ENCODE measurements around the gene COL4A3. TPM values are rescaled to one million over a fixed set of nuclear protein-coding genes. Genes with fewer than 3 reads are reported as not detected.

Gene COL4A3
- polyA plus RNA-seq, 2 of the 4 experiments (the other 2 are of a cell fraction): 1.8 to 6.8 TPM

DNA sequence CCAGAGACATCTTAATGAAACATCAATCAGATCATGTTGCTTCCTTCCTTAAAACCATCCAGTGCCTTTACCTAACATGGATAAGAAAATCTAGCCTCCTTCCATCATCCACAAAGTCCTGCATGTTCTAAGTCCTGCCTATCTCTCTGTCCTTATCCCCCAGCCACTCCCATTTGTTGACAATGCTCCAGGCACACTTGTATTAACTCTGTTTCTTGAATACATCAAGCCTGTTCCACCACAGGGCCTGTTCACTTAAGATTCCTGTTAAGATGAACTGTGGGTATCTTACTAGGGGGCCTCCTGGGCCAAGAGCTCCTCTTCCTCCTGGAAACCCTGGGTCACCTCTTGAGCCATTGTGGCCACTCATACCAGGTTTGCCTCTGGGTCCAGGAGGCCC is 46.1 kb upstream of the COL4A3 start:
- Histone ChIP-seq H3K4me3 (no peak overlapping the region), H3K4me1 (no peaks in the 10 kb centered on the region), H3K9me3 (no peaks in the 10 kb centered on the region), H3K4me2 (no peak overlapping the region), H3K27ac (no peak overlapping the region)
- DNase-seq (ENCODE audit: low read depth in 1 of 2, low spot score in 1 of 2) (no peak), ATAC-seq (peak; percentile 33 to 34; a peak in 3 of 6 replicates), FAIRE-seq (no peak)
- CTCF ChIA-PET: no interaction called here
- no peak for TF ChIP-seq PHF8 (IDR thresholded peaks at IDR 0.05; ENCODE audit: borderline replicate concordance, low read depth)
- POLR2A ChIA-PET: no interaction called here

DNA sequence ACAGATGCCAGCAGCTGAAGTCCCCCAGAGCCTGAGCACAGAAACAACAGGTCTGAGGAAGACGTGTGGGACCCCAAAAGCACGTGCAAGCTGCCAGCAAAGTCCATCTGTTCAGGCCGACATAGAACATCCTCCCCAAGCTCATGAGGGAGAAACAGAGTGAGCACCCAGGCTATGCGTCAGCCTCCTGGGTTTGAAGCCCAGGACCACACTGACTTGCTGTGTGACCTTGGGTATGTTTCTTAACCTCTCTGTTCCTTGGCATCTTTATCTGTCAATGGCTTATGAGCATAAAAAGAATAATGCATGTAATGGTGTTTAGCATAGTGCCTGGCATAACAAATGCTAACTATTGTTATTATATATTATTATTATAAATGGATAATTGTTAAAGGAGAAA is 40.7 kb upstream of the COL4A3 start:
- TF ChIP-seq ZFP36 (IDR thresholded peaks at IDR 0.05; ENCODE audit: borderline replicate concordance, partially characterized antibody): peak; percentile 51
- TF ChIP-seq, protein P1, sequence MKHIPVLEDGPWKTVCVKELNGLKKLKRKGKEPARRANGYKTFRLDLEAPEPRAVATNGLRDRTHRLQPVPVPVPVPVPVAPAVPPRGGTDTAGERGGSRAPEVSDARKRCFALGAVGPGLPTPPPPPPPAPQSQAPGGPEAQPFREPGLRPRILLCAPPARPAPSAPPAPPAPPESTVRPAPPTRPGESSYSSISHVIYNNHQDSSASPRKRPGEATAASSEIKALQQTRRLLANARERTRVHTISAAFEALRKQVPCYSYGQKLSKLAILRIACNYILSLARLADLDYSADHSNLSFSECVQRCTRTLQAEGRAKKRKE (CRISPR knock-in tag; IDR thresholded peaks at IDR 0.05; ENCODE audit: low read depth): no peak
- H3K27ac ChIP-seq: no peak overlapping the region
- WGBS (ENCODE audit: missing lambda C conversion rate): 100% methylated on average over 2 of the region's 4 CpGs
- no peaks in the 10 kb centered on the region for H3K9me3 ChIP-seq
- no peak overlapping the region for H3K4me3 ChIP-seq
- no peak overlapping the region for H3K4me2 ChIP-seq
- no peak for ATAC-seq
- POLR2A ChIA-PET: no interaction called here
- DNase-seq (ENCODE audit: low read depth in 1 of 2, low spot score in 1 of 2): no peak
- CTCF ChIA-PET: no interaction called here
- FAIRE-seq: no peak
- no peaks in the 10 kb centered on the region for H3K4me1 ChIP-seq

DNA sequence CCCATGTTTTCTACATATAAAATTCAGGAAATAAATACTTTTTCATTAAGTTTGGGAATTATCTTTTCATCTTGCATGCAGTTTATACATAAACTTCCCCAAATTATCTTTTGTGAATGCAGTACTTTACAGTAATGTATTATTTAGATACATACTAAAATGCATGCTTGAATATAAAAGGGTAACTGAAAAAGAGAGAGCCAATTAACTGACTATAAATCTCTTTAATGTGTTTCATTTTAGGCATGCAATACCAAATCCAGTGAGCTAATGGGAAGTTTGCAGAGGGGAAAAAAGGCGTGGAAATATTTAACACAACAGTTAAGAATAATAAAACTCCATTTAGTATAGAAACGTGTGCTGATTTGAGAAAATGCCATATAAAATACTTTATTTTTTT is 39.6 kb upstream of the COL4A3 start:
- ATAC-seq (no peak), DNase-seq (ENCODE audit: low read depth in 1 of 2, low spot score in 1 of 2) (no peak), FAIRE-seq (no peak)
- Histone ChIP-seq H3K9me3 (no peaks in the 10 kb centered on the region), H3K4me2 (no peak overlapping the region), H3K4me3 (no peak overlapping the region), H3K4me1 (no peaks in the 10 kb centered on the region), H3K27ac (no peak overlapping the region)
- ChIA-PET POLR2A (no interaction called here), CTCF (interaction anchor here (1.0 to 13.3 kb wide), 2 partner anchors 114 to 149 kb away, joined by 4 to 159 read pairs; no protein-coding TSS in a partner anchor)
- 76% methylated on average over 2 of the region's 2 CpGs for WGBS (ENCODE audit: missing lambda C conversion rate)
- TF ChIP-seq RFX5 (IDR thresholded peaks at IDR 0.05) (no peak), SREBF2 (IDR thresholded peaks at IDR 0.05) (no peak), TFCP2L1 (CRISPR knock-in tag; IDR thresholded peaks at IDR 0.05) (no peak), POLR2A (IDR thresholded peaks at IDR 0.05; ENCODE audit: low read length) (no peak), CEBPB (IDR thresholded peaks at IDR 0.05) (no peak)
- TF ChIP-seq, protein P2, sequence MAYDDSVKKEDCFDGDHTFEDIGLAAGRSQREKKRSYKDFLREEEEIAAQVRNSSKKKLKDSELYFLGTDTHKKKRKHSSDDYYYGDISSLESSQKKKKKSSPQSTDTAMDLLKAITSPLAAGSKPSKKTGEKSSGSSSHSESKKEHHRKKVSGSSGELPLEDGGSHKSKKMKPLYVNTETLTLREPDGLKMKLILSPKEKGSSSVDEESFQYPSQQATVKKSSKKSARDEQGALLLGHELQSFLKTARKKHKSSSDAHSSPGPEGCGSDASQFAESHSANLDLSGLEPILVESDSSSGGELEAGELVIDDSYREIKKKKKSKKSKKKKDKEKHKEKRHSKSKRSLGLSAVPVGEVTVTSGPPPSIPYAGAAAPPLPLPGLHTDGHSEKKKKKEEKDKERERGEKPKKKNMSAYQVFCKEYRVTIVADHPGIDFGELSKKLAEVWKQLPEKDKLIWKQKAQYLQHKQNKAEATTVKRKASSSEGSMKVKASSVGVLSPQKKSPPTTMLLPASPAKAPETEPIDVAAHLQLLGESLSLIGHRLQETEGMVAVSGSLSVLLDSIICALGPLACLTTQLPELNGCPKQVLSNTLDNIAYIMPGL (CRISPR knock-in tag; IDR thresholded peaks at IDR 0.05; ENCODE audit: borderline replicate concordance): no peak
- TF ChIP-seq, protein P3, sequence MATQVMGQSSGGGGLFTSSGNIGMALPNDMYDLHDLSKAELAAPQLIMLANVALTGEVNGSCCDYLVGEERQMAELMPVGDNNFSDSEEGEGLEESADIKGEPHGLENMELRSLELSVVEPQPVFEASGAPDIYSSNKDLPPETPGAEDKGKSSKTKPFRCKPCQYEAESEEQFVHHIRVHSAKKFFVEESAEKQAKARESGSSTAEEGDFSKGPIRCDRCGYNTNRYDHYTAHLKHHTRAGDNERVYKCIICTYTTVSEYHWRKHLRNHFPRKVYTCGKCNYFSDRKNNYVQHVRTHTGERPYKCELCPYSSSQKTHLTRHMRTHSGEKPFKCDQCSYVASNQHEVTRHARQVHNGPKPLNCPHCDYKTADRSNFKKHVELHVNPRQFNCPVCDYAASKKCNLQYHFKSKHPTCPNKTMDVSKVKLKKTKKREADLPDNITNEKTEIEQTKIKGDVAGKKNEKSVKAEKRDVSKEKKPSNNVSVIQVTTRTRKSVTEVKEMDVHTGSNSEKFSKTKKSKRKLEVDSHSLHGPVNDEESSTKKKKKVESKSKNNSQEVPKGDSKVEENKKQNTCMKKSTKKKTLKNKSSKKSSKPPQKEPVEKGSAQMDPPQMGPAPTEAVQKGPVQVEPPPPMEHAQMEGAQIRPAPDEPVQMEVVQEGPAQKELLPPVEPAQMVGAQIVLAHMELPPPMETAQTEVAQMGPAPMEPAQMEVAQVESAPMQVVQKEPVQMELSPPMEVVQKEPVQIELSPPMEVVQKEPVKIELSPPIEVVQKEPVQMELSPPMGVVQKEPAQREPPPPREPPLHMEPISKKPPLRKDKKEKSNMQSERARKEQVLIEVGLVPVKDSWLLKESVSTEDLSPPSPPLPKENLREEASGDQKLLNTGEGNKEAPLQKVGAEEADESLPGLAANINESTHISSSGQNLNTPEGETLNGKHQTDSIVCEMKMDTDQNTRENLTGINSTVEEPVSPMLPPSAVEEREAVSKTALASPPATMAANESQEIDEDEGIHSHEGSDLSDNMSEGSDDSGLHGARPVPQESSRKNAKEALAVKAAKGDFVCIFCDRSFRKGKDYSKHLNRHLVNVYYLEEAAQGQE (IDR thresholded peaks at IDR 0.05): no peak

DNA sequence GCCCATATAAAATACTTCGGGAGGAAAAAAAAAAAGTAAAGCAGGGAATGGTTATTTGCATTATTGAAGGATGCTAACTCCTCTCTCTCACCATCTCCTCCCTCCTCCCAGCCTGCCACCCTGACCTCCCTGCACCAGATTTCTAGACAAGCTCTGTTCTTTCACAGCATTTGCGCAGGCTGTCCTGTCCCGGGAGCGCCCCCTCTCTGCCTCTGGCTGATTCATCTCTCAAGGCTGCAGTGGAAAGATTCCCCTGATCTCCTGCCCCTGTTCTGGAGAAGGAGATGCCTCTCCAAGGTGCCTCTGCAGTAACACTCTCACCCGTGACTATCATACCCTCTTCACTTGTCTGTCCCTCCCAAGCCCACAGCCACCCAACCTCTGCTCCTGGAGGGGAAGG is 38.9 kb upstream of the COL4A3 start:
- Histone ChIP-seq H3K27ac (no peak overlapping the region), H3K4me3 (no peak overlapping the region), H3K4me2 (no peak overlapping the region), H3K4me1 (peaks cover 6% of the 10 kb centered on the region), H3K9me3 (no peaks in the 10 kb centered on the region)
- CTCF ChIA-PET: interaction anchor here (0.6 to 13.3 kb wide), 4 partner anchors 37 to 281 kb away, joined by 3 to 159 read pairs (median 4); no protein-coding TSS in a partner anchor
- FAIRE-seq (no peak), ATAC-seq (peak; percentile 64 to 76; a peak in 4 of 6 replicates), DNase-seq (ENCODE audit: low read depth in 1 of 2, low spot score in 1 of 2) (peak in 1 of 2 experiments; percentile 31)
- WGBS (ENCODE audit: missing lambda C conversion rate): 65% methylated on average over 5 of the region's 5 CpGs
- POLR2A ChIA-PET: no interaction called here
- TF ChIP-seq GATA3 (IDR thresholded peaks at IDR 0.05; ENCODE audit: borderline replicate concordance) (no peak), ZFP36 (IDR thresholded peaks at IDR 0.05; ENCODE audit: borderline replicate concordance, partially characterized antibody) (no peak), JUNB (IDR thresholded peaks at IDR 0.05) (no peak), RARB (CRISPR knock-in tag; IDR thresholded peaks at IDR 0.05) (no peak), FOXS1 (CRISPR knock-in tag; IDR thresholded peaks at IDR 0.05) (no peak), ZNF302 (CRISPR knock-in tag; IDR thresholded peaks at IDR 0.05) (no peak), RAD21 (conservative IDR thresholded peaks at IDR 0.05 in 1 of 2, IDR thresholded peaks at IDR 0.05 in 1 of 2) (peak in 1 of 2 experiments; percentile 14; a peak in 1 of 5 replicates)
- TF ChIP-seq, protein P3 (IDR thresholded peaks at IDR 0.05): no peak
- TF ChIP-seq, protein P4, sequence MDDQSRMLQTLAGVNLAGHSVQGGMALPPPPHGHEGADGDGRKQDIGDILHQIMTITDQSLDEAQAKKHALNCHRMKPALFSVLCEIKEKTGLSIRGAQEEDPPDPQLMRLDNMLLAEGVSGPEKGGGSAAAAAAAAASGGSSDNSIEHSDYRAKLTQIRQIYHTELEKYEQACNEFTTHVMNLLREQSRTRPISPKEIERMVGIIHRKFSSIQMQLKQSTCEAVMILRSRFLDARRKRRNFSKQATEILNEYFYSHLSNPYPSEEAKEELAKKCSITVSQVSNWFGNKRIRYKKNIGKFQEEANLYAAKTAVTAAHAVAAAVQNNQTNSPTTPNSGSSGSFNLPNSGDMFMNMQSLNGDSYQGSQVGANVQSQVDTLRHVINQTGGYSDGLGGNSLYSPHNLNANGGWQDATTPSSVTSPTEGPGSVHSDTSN (IDR thresholded peaks at IDR 0.05): no peak
